Measurements from ENCODE around the gene CDX1.

CDX1 gene

DNA sequence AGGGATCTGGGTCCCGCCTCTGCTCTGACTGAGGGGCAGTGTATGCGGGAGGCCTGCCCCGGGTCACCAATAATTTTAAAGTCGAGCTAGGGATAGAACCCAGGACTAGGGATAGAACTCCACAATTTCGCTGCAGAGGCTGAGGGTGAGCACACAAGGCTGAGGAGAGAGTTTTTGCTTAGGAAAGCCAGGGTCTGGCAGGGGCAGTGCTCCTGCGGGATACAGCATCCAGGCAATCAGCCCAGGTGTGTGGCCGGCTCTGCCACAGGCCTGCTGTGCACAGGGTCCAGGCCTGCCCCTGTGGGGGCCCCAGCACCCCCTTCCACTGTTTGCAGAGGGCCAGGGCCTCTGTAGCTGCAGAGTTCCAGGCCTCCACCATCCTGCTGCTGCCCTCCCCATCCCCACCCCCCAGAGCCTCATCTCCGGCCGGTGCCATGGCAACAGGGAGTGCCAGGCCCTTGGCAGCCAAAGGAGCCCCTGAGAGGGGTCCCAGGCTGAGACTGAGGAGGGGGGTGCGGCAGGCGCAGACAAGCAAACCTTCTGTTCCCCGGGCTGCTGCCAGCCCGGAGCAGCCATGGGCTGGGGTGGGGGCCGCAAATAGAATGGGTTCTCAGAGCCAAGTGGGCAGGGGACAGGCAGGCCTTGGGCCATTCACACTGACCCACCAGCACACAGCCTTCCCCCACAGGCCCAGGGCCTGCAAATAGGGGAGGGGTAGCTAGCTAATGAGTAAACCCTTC, 19.5 kb upstream of the CDX1 start:
- no peak for FAIRE-seq

DNA sequence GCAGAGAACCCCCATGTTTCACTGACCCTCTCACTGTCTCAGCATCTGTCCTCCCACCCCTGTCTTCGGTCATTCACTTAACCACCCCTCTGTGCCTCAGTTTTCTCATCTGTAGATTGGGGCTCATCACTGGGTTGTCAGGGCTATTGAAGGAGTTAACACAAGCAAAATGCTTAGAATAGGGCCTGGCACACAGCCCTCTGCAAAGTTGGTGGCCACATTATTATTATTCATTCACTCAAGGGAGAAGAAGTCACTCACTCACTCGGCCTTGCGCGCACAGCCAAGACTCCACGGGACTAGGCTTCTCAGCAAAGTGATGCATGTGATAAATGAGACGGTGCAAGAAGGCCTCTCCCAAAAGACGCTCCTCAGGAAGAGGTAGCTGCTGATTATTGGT, 18.9 kb upstream of the CDX1 start:
- FAIRE-seq = no peak

DNA sequence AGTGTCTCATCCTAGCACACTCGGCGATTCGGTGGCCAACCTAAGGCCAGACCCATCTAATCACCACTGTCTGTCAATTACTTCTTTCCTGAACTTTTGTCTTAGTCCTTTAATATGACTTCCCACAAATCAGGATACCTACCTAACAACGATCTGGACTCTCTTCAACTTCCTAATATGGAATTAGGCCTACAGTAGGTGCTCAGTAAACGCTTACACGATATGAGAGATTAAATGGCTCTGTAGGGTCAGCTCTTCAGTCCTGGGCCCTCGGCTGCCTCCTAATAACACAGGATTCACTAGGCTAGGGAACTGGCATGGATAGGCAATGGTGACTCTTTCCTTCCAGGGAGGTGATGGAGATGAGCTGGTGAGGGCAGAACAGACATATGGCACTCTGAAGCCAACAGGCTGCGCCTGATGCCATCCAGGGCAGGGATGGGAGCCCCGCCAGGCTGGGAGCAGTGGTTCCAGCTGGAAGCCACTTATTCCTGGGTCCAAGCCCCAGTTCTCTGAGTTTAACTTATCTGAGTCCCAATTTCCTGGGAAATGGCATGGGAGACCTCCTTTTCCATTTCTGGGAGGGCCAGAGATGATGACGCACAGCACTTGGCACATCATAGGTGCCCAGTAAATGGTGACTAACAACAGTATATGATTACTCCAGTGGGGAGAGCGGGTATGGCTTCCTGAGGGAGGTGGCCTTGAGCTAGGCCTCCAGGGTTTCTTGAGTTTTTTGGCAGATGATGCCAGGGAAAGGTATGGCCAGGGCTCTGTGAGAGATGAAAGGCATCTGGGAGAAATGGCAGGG, 18.3 kb upstream of the CDX1 start:
- no peak for FAIRE-seq

DNA sequence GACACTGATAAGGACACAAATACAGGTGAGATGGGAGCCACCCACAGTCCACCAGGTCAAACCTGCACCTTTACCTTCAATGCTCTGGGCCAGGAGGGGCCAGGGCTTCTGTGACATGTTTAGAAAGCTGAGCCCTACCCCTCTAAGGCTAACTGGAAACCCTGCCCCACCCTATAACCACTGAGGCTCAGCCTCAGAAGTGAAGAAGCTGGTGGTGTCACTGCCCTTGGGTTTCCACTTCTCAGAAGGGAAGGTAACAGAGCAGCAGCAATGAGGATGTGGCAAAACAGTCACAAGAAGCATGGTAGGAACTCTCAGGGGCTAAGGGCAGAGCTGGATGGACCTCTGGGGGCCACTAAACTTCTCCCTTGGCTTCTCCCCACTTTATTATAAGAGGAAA, 17.0 kb upstream of the CDX1 start:
- no peak for FAIRE-seq

DNA sequence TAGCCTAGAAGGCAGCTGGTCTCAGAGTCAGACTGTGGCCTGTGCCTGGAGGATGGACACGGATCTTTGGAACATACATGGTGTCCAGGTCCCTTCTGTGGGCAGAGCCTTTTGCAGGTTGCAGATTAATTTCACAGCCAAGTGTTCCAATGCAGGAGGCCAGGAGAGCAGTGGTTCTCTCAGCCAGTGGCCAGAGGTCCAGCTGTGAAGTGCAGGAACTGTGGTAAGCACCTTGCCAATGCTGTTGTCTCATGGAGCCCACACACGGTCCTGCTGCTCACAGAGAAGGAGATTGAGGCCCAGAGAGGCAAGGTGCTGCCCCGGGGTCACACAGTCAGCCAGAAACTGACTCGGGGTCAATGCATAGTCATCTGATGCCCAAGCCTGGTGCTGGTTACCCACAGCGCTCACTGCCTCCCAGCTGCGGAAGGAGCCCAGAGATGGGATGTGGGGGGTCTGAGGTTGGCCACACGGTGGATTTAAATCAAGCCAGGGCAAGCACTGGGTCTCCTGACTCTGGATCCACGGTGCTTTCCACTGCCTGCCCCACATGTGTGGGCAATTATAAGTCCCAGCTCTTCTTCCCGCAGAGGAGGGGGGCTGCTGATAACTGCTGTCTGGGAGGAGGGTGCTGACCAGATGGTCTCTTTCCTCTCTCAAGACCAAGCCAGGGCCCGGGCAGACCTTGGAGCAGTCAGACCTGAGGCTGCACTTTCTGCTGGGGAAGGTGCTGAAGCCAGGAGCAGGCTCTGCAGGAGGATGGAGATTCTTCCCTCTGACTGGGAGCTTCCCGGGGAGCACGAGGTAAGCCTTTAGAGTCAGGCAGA, 13.7 kb upstream of the CDX1 start:
- no peak for FAIRE-seq

DNA sequence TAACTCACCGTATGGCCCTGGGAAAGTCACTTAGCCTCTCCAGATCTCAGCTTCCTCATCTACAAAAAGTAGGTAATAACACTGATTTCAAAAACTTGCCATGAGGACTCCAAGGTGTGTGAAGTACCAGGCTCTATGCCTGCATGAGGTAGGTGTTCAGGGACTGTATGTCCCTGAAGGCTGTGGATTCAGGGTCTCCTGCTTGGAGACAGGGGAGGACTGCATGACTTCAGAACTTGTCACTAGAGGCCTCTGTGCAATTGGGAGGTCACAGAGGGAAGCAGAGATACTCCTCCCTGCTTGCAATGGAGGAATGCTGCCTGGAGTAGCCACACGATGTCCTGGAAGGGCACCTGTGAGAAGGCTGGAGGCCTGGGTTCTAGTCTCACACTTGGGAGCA, 13.1 kb upstream of the CDX1 start:
- FAIRE-seq = no peak

DNA sequence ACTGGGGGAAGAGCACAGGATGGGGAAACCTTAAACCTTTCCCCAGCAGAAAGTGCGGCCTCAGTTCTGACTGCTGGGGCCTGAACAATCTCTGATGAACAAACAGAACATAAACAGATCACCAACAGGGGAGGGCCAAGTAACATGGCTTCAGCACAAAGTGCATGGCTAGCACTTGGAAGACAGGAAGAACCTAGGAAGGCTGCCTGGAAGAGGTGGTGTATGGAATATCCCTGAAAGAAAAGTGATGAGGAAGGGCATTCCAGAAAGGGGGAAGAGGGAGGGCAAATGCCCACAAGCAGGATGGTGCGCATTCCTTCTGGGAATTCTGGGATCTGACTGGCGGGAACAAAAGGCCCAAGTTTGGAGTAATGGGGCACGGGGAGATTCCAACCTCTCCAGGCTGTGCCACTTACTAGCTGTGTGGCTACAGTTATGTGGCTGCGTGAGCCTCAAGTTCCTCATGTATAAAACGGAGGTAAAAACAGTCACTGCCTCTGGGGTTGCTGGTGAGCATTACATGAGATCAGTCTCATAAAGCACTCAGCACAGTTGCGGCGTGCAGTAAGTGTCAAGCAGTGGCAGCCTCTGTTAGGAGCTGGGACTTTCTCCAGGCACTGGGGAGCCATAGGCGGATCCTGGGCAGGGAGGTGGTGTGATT, 12.5 kb upstream of the CDX1 start:
- FAIRE-seq = no peak

DNA sequence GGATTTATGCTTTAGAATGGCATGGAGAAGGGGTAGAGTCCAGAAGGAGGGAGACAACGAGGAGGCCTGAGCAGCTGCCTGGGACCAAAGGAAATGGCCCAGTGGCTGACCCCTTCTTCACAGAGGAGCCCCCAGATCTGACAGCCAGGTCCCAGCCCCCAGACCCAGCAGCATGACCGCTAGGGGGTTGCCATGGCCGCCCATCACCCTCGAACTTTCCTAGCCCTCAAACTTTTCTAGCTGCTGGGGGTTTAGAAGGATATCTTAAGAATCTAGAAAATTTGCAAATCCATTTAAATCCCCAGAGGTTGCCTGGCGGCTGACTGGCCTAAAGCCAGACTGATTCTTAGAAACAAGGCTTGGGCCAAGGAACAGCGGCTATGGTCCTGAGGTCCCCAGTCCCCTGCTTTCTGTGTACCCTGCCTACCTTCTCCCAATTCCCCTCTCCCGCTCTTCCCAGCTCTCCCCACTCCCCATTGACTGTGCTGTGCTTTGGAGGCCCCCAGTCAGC, 11.9 kb upstream of the CDX1 start:
- no peak for FAIRE-seq

DNA sequence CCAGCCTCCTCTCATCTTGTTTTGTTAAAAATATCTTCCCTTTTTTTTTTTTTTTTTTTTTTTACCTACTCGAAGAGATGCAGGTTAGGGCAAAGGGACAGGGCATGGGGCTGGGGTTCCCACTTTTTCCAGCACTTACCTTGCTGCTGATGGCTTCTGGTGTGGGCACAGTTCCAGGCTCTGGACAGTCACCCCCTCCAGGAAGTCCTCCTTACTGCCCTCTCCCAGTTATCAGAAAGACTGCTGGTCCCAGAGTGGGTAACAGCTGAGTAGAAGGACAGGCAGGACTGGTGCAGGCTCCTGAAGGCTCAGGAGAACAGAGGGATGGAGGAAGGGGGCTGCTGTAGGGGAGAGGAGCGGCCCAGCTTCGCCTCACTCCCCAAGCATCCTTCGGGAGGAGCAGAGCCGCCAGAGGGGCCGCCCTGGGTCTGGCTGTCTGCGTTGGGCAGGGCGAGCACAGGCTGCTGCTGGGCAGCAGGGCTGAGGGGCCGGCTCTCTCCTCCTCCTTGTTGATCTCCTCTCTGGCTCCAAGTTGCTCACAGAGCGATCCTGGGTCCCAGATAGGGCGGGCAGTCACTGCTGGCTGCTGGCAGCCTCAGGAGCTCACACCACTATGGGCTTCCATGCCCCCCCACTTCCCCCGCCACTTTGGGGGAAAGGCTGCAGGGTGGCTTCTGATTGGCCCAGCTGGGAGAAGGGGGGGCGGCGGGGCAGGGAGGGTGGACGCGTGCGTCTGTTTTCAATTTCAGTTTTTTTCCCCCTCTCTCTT, 11.1 kb upstream of the CDX1 start, which contains the start of gene PDGFRB:
Gene PDGFRB, minus strand, starts transcription at position 588 of the 769 bp plus-strand sequence. CDS start 18,798 bp downstream, outside the sequence.
- FAIRE-seq = no peak

DNA sequence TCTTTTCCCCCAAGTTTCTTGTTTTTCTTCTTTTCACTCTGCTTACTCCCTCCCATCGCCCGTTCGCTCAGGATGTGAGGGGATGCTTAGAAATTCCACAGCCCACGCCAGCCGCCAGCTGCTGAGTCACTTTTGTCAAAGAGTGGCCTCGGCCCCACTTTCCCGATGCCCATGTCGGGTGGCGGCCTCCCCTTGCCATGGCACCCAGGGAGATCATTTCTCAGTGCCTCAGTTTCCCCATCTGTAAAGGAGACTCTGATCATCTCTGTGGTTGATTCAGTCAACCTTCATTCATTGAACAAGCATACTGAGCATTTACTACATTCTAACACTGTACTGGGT, 10.6 kb upstream of the CDX1 start:
- no peak for FAIRE-seq

DNA sequence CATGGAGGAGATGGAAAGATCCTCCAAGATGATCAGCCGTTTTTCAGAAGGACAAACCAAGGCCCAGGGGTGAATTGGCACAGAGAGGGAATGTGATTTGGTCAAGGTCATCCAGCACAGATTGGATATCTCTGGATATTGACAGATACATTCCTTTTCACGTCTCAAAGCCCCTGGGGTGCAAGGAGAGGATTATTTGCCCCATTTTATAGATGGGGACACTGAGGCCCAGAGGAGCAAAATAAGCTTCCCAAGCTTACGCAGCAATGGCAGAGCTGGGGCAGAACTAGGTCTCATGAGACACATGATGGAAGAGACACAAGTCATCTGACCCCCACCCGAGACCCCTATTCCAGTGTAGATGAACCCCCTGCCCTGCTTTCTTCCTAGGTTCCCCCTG, 10.0 kb upstream of the CDX1 start:
- FAIRE-seq = no peak

DNA sequence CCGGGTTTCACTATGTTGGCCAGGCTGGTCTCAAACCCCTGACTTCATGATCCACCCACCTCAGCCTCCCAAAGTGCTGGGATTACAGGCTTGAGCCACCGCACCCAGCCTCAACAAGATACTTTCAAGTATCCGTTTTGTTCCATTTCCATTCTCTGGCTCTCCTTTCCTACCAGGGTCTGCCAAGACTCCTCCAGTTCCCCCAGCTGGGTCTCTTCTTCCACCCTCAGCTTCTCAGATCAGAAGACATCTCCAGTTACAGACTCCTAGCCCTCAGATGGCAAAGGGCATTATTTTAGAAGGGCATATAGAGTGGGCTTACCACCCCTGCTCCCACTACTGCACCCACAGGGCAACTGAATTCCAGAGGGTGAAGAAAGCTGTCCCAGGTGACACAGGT, 9.4 kb upstream of the CDX1 start:
- no peak for FAIRE-seq

DNA sequence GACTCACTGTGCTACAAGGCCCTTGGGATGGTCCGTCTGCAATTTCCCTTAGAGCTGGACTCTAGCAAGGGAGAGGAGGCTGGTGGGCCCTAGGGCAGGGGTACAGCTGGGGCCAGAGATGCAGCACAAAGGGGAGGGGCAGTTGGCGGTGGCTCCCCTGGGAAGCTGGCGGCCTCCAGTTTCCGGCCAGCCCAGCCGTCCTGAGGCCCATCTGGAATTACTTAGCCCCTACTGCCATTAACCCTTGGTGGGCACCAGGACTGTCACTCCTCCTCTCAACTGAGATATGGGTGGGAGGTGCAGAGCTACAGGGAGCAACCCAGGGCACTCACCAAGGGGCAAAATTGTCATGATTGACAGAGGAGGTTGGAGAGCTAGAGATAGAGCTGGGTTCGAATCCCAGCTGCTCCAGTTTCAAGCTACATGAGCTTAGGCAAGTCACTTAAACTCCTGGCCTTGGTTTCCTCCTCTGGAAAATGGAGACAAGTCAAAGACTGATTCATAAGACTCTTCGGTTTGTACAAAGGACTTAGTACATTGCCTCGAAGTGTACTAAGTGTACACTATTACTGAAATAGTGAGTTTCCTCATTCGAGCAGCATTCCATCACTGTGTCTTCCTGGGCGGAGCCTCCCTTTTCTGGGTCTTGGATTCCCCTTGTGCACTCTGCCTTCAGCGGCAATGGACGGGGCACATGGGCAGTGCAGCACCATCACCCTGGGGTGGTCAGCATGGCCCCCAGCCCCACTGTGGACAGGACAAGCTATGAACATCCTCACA, 8.2 kb upstream of the CDX1 start:
- no peak for FAIRE-seq

DNA sequence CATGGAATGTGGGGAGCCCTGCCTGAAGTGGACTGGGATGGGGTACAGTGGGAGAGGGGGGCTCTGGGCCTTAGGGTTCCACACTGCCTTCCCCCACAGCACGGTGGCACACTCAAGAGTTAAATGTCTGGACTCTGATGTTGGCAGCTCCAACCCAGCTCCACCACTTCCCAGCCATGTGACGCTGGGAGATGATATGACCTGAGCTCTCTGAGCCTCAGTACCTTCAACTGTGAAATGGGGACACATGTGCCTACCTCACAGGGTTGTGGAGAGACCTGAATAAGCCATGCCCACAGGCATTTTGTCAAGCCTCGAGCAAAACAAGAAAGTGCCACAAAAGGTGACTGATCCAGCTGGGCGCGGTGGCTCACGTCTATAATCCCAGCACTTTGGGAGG, 7.5 kb upstream of the CDX1 start:
- no peak for FAIRE-seq

DNA sequence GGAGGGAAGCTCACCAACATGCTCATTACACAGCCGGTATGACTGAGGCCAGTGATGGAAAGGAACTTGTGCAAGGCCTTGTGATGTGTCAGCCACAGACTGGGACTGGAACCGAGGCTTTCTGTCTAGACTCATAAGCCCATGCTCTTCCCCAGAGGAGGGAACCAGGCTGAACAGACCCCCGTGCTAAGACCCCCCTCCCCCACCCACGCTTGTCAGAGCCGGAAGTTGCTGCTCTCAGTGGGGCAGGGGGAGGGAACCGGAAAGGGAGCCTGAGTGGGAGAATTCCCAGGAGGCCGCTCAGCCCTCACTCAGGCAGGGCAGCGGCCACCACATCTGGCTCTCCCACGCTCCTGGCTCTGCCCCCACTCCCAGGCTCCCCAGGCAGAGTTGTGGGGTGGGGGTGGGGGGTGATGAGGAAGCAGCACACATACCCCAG, 6.8 kb upstream of the CDX1 start:
- no peak for FAIRE-seq

DNA sequence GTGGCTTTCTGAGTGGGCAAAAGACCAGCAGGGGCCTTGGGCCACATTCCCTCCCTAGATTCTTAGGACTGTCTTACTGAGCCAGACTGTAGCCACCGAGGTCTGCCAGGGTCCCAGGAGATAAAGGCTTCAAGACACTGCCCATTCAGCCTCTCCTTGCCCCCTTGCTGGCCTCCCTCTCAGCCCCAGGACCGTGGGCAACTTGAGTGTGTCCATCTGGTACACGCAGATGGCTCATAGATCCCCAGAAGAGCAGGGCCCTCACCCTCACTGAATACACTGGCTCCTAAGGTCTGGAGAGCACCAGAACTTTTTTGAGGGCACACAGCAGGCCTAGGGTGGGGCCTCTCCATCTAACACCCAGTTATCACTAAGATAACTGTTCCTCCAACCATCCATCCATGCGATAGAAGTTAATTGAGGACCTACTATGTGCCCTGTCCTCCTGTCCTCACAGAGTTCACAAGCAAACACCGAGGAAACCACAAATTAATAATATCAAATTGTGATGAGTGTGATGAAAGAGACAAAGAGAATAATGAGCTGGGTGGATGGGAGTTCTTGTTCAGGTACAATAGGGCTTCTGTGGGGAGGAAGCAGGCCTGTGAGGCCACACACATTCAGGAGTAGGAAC, 6.0 kb upstream of the CDX1 start:
- FAIRE-seq = no peak

DNA sequence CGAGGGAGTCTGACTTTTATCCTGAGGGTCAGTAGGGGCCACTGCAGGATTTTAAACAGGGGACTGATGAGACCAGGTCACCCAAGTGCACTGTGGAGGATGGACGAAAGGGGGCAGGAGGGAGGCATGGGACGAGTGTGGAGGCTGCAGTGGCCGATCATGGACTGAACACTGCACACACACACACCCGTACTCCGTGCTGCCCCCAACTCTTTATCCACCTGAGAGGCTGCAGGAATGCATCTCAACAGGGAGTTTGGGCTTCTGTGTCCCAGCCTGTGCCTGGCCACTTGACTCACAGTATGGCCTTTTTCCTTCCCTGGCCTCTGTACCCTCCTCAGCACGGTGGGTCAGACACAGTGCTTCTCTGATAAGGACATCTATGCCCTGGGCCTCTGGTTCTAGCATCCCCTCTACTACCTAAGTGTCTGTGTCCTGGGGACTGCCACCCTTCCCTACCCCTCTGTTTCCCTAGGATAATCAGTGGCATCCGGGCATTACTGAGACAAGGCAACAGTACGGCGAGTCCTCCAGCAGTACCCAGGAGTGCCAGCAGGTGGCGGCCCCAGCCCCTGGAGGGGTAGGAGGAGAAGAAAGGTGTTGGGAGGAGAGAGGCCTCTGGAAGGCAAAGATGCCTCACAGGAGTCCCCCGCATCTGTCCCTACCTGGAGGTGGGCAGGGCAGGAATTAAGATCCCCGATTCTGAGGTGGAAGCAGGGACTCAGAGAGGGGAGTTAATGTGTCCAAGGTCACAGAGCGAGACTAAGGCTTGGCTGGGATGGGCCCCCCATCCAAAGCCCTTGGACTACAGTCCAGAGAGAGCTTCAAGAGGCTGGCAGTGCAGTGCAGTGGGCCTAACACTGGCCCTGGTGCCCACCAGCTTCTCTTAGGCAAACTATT, 5.1 kb upstream of the CDX1 start:
- FAIRE-seq = no peak

DNA sequence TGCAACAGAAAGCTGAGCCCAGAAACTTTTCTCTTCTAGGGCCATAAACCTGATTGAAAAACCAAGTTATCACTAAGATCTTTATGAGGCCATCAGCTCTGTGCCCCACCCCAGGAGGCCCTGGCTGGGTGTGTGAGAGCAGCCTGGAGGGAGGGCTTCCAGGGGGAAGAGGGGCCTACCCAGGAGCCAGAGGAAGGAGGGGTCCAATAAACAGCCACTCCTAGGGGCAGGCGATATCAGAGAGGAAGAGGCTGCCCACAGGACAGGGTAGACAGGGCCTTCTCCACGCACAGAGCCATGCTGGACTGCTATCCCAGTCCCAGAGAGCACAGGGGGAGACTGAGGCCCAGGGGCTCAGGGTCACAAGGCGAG, 4.5 kb upstream of the CDX1 start:
- FAIRE-seq = no peak

DNA sequence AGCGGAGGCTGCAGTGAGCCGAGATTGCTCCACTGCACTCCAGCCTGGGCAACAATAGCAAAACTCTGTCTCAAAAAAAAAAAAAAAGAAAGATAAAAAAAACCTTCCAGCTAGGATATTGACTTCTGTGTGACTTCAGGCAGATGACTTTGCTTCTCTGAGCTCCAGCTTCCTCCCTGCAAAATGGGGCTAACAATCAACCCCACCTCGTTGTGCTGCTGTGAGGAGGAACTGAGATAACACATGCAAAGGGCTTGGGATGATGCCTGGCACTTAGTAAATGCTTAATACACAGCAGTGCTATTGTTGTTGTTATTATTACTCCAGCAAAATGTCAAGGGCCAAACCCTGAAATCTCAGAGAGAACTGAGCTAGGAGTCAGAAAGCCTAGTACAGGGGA, 3.5 kb upstream of the CDX1 start:
- FAIRE-seq = no peak

All from endometrium (tissue), 2 donors.